GM19395 (cell line): ENCODE data around the gene DAW1.
"Not testable (repeated sequence)": the region's sequence is repeated elsewhere in the genome, so short reads cannot be mapped to it uniquely, and the experiment has no call there.

Experiments used
- ATAC-seq: cut with Tn5 transposase; IDR thresholded peaks from one replicate; pipeline ENCODE4 v1.9.1; 2021; ENCODE audit warnings: mild to moderate bottlenecking, moderate library complexity; ENCODE audit not compliant: unreplicated experiment

The DAW1 gene

DNA sequence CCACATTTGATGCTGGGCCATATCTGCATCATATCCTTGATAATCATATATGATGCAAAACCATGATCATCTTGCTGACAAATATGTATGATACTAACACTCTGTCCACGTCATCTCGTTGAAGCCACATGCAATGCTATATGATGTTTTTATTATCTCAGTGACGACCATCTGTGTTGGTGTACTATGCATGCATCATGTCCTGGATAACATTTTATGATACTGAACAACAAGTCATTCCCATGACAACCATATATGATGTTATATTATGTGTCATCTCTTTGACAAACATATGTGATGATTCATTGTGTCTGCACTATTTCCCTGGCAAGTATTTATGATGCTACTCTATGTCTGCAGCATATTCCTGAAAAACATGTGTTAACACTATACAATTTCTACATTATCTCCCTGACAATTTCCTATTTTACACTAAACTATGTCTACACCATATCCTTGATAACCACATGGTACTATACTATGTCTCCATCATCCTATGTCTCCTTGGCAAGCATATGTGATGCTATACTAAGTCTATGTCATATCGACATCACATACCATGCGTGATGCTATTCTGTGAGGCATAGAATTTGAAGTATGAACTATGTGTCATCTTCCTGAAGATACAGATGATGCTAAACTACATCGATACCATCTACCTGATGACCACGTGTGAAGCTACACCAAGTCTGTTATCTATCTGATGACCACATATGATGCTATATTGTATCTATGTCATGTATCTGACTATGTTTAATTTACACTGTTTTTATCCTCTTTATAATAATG lies 37.0 kb downstream of the DAW1 start:
- no peak for ATAC-seq

DNA sequence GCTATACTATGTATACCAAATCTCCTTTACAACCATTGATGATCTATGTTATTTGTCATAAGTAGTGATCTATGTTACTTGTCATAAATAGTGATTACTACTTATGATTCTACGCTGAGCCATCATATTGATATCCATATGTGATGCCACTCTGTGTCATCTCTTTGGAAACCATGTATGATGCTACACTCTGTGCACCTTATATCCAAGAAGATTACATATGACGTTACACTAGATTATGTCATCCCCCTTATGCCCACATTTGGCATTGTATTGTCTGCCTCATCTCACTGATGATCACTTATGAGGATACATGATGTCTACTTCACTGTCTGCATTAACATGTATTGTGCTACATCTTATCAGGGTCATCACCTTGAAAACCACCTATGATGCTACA lies 42.9 kb downstream of the DAW1 start:
- no peak for ATAC-seq

DNA sequence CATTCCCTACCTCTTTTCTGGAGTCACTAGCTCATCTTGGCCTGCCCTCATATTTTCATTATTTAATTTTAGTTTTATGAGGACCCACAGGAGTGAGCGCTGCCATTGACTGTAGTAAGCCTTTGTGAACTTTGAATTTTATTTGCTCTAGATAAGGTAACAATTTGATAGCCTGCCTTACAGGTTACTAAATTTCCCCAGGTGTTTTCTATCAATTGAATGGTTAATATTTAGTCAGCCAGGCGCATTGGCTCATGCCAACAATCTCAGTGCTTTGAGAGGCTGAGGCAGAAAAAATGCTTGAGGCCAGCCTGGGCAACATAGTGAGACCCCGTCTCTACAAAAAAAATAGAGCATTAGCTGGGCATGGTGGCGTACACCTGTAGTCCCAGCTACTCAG lies 50.2 kb downstream of the DAW1 start:
- no peak for ATAC-seq

DNA sequence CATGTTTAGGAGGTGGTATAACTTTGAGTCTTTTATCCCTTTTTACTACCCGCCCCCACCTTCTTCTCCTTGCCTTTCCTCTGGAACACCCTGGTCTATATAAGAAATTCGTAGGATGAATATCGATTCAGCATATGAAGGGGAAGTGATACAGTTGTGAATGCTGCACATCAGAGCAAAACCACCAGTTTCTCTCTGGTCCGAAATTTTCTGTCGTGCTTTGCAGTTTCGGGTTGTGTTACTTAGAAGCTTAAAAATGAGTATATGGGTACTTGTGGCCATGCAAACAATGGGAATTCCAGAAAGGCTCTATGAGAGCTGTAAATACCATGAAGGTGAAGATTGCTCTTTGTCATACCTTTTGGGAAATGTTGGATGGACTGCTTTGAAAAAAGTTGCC lies 60.6 kb downstream of the DAW1 start:
- no peak for ATAC-seq

DNA sequence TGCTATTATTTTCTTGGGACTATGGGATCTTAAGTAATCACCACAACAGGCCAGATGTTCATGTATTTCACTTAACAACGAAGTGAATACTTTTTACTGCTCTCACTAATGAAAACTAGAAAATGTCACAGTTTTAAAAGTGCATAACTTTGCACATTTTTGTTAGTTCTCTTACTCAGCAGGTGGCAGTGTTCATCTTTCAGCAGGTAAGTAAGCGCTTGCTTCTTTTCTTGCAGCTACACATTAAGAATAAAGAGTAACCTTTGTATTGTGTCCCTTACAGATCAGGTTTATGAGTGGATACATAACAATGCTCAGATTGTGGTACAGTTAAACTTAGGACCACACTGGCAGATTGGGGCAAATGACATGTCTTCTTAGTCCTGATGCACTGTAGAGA lies 61.0 kb downstream of the DAW1 start:
- no peak for ATAC-seq

DNA sequence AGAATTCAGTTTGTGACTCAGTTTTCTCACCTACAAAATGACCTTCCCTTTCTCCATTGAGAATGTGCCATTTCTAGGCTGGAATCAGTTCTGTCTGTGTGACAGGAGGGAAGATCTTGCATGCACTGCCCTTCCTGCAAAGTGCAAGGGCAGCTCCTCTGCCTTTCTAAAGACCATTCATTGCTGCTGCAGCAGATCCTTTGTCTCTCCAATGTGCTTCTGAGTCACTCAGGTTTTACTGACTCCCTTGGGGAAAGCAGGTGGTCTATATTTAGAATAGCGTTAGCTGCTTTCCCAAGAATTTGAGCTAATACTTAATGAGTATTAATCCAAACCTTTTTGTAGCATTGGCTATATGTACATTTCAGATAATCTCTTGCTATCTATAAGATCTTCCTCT lies 62.5 kb downstream of the DAW1 start:
- no peak for ATAC-seq

DNA sequence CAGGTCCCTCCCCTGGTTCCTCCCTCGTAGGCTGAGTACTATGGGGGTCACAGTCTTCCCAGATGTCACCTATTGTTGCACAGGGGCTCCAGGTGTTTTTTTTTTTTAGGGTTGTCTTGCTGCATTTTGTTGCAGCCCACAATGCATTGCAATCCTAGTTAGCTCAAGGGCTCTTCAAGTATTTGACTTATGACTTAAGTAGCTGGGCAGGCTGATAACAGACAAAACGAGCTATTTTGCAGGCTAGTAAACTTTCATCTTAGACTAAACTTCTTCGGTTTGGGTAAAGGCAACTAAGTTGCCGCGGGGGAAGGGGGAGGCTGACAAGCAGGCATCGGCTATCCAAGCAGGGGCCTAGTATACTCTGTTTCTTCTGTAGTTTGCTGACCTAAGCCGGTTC lies 64.8 kb downstream of the DAW1 start:
- ATAC-seq, result not testable (repeated sequence)

DNA sequence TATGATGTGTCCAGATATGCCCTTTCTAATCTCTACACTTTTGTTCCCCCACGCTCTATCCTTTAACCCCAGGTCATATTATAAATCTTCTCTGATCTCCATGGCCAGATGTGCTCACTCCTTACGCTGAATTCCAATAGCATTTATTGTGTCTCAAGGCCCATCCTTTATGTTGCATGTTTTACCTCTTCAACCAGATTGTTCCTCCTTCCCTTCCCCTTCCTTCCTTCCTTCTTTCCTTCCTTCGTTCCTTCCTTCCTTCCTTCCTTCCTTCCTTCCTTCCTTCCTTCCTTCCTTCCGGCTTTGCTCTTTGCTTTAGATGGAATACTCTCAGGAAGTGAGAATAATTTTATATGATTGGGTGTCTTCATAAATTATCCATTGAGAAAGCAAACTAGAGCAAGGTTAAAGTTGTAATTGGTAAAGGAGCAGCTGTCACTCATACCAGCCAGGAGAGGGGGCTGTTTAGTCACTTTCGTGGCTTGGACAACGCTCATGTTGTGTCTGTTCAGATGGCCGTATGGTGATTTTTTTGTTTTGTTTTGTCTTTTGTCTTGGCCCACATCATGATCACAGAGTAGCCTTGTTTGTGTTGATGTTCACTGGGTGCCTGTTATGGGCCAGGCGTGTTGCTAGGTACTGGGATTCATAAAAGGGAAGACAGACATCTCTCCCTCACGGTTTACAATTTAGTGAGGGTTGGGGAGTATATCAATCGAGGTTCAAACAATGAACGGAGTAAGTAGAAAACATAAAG lies 68.0 kb downstream of the DAW1 start:
- no peak for ATAC-seq

DNA sequence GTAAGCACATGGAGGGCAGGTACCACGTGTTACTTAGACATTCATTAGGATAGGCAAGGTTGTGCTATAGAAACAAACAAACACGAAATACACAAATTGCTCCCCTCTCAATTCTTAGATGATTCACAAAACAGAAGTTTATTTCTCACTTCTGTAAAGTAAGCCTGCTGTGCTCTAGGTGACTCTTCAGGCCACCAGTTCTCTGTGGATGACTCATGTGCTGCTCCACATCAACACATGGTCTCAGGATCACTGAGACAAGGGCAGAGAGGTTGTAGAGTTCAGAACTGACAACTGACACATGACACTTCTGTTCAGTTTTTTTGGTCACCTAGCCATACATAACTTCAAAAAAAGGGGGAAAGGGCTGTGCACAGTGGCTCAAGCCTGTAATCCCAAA lies 70.6 kb downstream of the DAW1 start:
- no peak for ATAC-seq

DNA sequence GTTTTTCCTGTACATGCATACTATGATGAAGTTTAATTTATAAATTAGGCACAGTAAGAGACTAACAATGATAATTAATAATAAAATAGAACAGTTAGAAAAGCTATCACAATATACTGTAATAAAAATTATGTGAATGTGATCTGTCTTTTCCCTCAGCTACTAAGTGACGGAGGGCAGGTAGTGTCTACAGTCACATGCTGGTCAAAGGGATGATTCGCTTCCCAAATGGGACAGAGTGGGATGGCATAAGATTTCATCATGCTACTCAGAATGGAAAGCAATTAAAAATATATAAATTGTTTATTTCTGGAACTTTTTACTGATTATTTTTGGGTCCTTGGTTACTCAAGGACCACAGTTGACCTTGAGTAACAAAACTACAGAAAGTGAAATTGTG lies 71.5 kb downstream of the DAW1 start:
- no peak for ATAC-seq

DNA sequence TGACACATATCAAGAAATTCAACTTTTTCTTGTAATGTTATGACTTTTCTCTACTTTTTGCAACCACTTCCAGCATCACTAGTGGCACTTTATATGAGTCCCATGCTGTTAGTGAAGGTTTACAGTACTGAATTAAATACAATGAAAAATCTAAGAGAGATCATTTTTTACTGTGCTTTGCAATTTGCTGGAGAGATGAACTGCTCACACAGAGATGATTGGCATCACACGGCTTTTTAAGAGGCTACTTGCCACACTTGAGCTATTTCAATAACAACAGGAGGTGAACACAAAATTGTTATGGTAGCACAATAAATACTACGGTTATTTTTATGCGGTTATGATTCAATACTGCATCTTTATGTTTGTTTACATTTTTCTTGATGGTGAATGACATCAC lies 88.9 kb downstream of the DAW1 start:
- no peak for ATAC-seq

DNA sequence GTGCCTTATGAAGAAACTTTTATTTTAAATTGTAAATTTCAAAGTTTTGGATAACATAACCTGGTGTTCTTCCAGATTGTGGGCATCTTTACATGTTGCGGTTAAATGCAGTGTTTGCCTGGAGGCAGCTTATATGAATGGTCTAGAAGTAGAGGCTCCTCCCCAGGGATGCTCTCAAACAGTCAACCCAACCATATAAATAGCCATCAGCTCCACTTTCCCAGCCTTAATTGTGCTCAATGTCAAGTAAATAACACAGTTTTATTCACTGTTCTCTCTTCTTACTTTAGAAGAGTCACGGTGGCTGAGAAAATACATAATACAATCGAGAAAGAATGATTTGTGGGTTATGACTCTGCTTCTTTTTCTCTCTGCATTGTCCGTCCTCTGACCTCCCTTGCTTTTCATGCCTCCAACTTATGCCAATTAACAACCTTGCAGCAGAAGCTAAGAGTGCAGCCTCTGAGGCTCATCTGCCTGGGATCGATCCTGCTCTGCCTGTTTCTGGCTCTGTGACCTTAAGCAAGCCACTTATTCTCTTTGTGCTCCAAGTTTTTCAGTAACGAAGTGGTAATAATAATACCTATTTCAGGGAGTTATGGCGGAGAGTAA lies 100.3 kb downstream of the DAW1 start:
- no peak for ATAC-seq

DNA sequence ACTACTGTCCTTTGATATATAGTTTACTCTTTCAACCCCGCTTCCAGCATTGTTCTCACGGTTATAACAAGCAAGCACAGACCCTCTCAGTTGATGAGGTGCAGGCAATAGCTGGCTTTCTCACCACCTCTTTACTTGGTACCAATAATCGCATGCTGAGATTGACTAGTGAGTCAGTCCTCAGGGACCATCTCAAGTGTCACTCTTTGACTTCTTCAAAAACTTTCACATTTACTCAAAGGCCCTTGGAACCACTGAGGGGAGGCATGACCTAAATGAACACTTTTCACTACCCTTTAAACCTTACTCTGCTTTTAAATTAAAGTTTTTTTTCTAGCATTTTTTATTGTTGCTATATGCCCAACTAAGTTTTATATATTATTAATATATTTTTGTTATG lies 101.8 kb downstream of the DAW1 start:
- no peak for ATAC-seq
